HG03432 (cell line): ENCODE results near the gene ATP23.

ENCODE experiments used
- ATAC-seq: cut with Tn5 transposase; IDR thresholded peaks from one replicate; pipeline ENCODE4 v1.9.1; 2021; ENCODE audit warnings: mild to moderate bottlenecking, moderate library complexity; ENCODE audit not compliant: unreplicated experiment

ATP23 gene

GRCh38 chr12:57965766-57966165 is 24.4 kb downstream of the ATP23 start:
- no peak for ATAC-seq

- ATAC-seq = no peak
Measured at GRCh38 chr12:57966536-57966935, 25.2 kb downstream of the ATP23 start.

- no peak for ATAC-seq
Measured at GRCh38 chr12:57983146-57983857, 41.9 kb downstream of the ATP23 start.

- no peak for ATAC-seq
Measured at GRCh38 chr12:57983858-57984505, 42.6 kb downstream of the ATP23 start.

GRCh38 chr12:57984629-57985151 is 43.3 kb downstream of the ATP23 start:
- no peak for ATAC-seq

- ATAC-seq = no peak
Measured at GRCh38 chr12:57985685-57986084, 44.3 kb downstream of the ATP23 start.

GRCh38 chr12:57989838-57990237 is 48.5 kb downstream of the ATP23 start:
- ATAC-seq = no peak

- no peak for ATAC-seq
Measured at GRCh38 chr12:57990241-57990883, 49.0 kb downstream of the ATP23 start.

GRCh38 chr12:57992001-57992400 is 50.6 kb downstream of the ATP23 start:
- no peak for ATAC-seq

- ATAC-seq = no peak
Measured at GRCh38 chr12:57993030-57993429, 51.7 kb downstream of the ATP23 start.

- ATAC-seq = no peak
Measured at GRCh38 chr12:57993834-57994233, 52.5 kb downstream of the ATP23 start.

- no peak for ATAC-seq
Measured at GRCh38 chr12:57996520-57996919, 55.2 kb downstream of the ATP23 start.

- no peak for ATAC-seq
Measured at GRCh38 chr12:57998251-57998650, 56.9 kb downstream of the ATP23 start.

GRCh38 chr12:58000499-58000898 is 59.1 kb downstream of the ATP23 start:
- ATAC-seq = no peak

GRCh38 chr12:58007875-58008274 is 66.5 kb downstream of the ATP23 start:
- no peak for ATAC-seq

GRCh38 chr12:58008634-58009033 is 67.3 kb downstream of the ATP23 start:
- ATAC-seq = no peak
